Neutrophil (primary cell): Measurements from ENCODE around the gene DOK6.

ENCODE experiments used
- H3K27ac ChIP-seq: fragments of 200-600 bp; sonication (generic); 2 replicates; pipeline ENCODE4 v1.5.1; 2016; ENCODE audit warnings: mild to moderate bottlenecking, moderate library complexity
- H3K27me3 ChIP-seq: fragments of 200-600 bp; sonication (generic); 2 replicates; pipeline ENCODE4 v1.6.0; 2016; ENCODE audit warnings: mild to moderate bottlenecking
- H3K36me3 ChIP-seq: fragments of 200-600 bp; sonication (generic); 2 replicates; pipeline ENCODE4 v1.5.1; 2017
- H3K4me1 ChIP-seq, 2 experiments: fragments of 200-600 bp in 1 of 2; sonication (generic) in 1 of 2; 1 replicate in 1 of 2; 2 replicates in 1 of 2; pipeline versions ENCODE4 v1.5.1 to v1.6.1; 2013 to 2016; ENCODE audit warnings: low read depth in 1 of 2, low read length in 1 of 2, mild to moderate bottlenecking in 1 of 2, moderate library complexity in 1 of 2; ENCODE audit not compliant: control insufficient read depth in 1 of 2, insufficient read depth in 1 of 2
- H3K4me3 ChIP-seq, 2 experiments: fragments of 200-600 bp in 1 of 2; sonication (generic) in 1 of 2; 1 replicate in 1 of 2; 2 replicates in 1 of 2; pipeline ENCODE4 v1.5.1; 2013 to 2016; ENCODE audit warnings: low read depth in 1 of 2, low read length in 1 of 2, mild to moderate bottlenecking in 1 of 2, moderate library complexity in 1 of 2
- H3K9me3 ChIP-seq: fragments of 200-600 bp; sonication (generic); 2 replicates; pipeline ENCODE4 v1.5.1; 2016
- CTCF ChIP-seq: fragments of 200-600 bp; sonication (generic); IDR thresholded peaks from 2 replicates; pipeline ENCODE4 v1.5.1; 2016; ENCODE audit warnings: antibody characterized with exemption

The DOK6 gene

DNA sequence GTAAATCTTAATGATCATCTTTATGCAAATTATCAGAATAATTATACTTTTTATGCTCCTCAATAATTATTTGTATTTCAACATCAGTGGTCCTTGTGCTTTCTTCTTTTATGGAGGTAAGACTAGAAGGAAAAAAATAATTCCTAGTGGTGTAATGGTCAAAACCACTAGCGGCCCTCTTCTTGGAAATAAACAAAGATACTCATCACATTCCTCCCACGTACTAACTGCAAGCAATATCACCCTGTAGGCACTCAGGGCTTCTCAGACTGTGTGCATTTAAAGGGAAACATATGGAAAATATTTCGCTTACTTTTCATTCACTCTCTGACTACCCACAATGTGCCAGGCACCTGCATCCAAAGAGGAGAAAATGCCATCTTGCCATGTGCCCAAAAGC lies 263.7 kb downstream of the DOK6 start:
- Histone ChIP-seq H3K36me3 (no peaks in the 10 kb centered on the region), H3K4me3 (no peak overlapping the region), H3K27me3 (no peaks in the 10 kb centered on the region), H3K4me1 (no peaks in the 10 kb centered on the region), H3K9me3 (no peaks in the 10 kb centered on the region), H3K27ac (no peak overlapping the region)
- TF ChIP-seq CTCF, result no peak

GRCh38 chr18:69674292-69674877 lies 273.7 kb downstream of the DOK6 start:
- H3K27me3 ChIP-seq, result no peaks in the 10 kb centered on the region
- no peak overlapping the region for H3K4me3 ChIP-seq
- H3K36me3 ChIP-seq, result no peaks in the 10 kb centered on the region
- TF ChIP-seq CTCF, result no peak
- no peaks in the 10 kb centered on the region for H3K4me1 ChIP-seq
- H3K27ac ChIP-seq, result no peak overlapping the region
- H3K9me3 ChIP-seq, result no peaks in the 10 kb centered on the region

DNA sequence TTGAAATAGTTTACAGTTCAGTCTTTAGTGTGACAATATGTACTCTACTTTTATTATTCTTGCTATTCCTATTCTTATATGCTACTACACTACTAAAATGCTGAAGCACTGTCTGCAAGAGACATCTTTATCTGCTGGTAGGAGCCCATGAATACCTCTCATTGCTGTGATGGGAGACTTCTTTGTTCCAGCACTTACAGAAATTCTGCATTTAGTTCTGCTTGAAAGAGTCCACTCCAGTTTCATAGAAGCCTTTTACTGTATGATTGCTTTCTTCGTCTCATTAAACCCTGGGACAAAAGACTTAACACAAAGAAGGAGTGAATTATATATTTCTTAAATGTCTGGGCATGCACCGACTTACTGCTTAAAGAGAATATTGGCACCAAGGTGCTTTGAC lies 274.3 kb downstream of the DOK6 start:
- Histone ChIP-seq H3K4me3 (no peak overlapping the region), H3K27ac (no peak overlapping the region), H3K36me3 (no peaks in the 10 kb centered on the region), H3K9me3 (no peaks in the 10 kb centered on the region), H3K4me1 (no peaks in the 10 kb centered on the region), H3K27me3 (no peaks in the 10 kb centered on the region)
- TF ChIP-seq CTCF, result no peak

DNA sequence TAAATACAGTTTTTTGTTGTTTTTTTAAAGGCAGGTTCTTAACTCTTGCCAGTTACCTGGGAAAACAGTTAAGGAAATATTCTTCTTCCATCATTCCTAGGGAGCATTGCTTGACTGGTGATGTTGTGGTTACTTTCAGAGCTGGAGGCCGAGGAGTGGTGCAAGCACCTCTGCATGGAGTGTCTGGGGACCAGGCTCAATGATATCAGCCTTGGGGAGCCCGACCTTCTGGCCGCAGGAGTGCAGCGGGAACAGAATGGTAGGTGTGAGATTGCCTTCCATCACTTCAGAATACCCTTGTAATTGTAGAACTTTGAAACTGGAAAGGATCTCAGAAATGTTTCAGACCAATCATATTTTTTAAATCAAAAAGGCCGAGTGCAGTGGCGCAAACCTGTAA lies 276.9 kb downstream of the DOK6 start:
- Histone ChIP-seq H3K36me3 (no peaks in the 10 kb centered on the region), H3K9me3 (no peaks in the 10 kb centered on the region), H3K27ac (no peak overlapping the region), H3K27me3 (no peaks in the 10 kb centered on the region), H3K4me1 (no peaks in the 10 kb centered on the region), H3K4me3 (no peak overlapping the region)
- no peak for TF ChIP-seq CTCF

- Histone ChIP-seq H3K4me1 (no peaks in the 10 kb centered on the region), H3K9me3 (no peaks in the 10 kb centered on the region), H3K36me3 (no peaks in the 10 kb centered on the region), H3K27ac (no peak overlapping the region), H3K4me3 (no peak overlapping the region), H3K27me3 (no peaks in the 10 kb centered on the region)
- no peak for TF ChIP-seq CTCF
Measured at GRCh38 chr18:69680123-69680522, 279.4 kb downstream of the DOK6 start.

DNA sequence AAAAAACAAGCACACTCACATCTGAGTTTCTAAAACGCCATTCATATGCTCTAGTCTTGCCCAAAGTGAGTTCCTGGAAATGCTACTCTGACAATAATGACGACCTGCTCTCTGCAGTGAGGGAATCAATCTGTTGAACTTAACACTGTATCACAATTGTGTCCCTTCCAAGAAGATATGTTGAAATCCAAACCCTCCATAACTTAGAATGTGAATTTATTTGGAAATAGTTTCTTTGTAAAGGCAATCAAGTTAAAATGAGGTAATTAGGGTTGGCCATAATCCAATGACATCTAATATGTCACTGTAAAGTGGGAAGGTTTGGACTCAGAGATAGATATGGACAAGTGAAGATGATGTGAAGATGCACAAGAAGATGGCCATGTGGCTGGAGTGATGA lies 282.5 kb downstream of the DOK6 start:
- Histone ChIP-seq H3K4me1 (no peaks in the 10 kb centered on the region), H3K27me3 (no peaks in the 10 kb centered on the region), H3K27ac (no peak overlapping the region), H3K36me3 (no peaks in the 10 kb centered on the region), H3K4me3 (no peak overlapping the region), H3K9me3 (no peaks in the 10 kb centered on the region)
- no peak for TF ChIP-seq CTCF
